Astrocyte (in vitro differentiated cells and primary cell): ENCODE measurements around the gene GAB1. TPM values are rescaled to one million over a fixed set of nuclear protein-coding genes. Genes with fewer than 3 reads are reported as not detected.

Experiments
- DNase-seq: peaks from one replicate; pipeline ENCODE4 v3.0.0-alpha.2; 2010; ENCODE audit warnings: low read depth
- FAIRE-seq: peaks from 2 replicates; lab custom pipeline; 2011; peaks lifted over from hg19 to GRCh38; lab: Jason Lieb, UNC
- H2AFZ ChIP-seq: 2 replicates; pipeline ENCODE4 v1.6.0; 2012; ENCODE audit warnings: low read depth, low read length, inconsistent platforms
- H3K27ac ChIP-seq: 2 replicates; pipeline ENCODE4 v1.5.1; 2011; ENCODE audit warnings: low read depth, low read length, inconsistent platforms
- H3K27me3 ChIP-seq: 2 replicates; pipeline ENCODE4 v1.6.0; 2011; ENCODE audit warnings: low read length, inconsistent platforms; ENCODE audit not compliant: insufficient read depth
- H3K36me3 ChIP-seq: 2 replicates; pipeline ENCODE4 v1.5.1; 2011; ENCODE audit warnings: low read length, inconsistent platforms; ENCODE audit not compliant: insufficient read depth
- H3K4me1 ChIP-seq: 2 replicates; pipeline ENCODE4 v1.5.1; 2011; ENCODE audit warnings: low read length, inconsistent platforms; ENCODE audit not compliant: insufficient read depth
- H3K4me2 ChIP-seq: 2 replicates; pipeline ENCODE4 v1.6.0; 2012; ENCODE audit warnings: low read length, inconsistent platforms
- H3K4me3 ChIP-seq: 2 replicates; pipeline ENCODE4 v1.5.1; 2011; ENCODE audit warnings: low read depth, mild to moderate bottlenecking, low read length, inconsistent platforms; ENCODE audit not compliant: insufficient read depth
- H3K79me2 ChIP-seq: 2 replicates; pipeline ENCODE4 v1.6.0; 2012; ENCODE audit warnings: mild to moderate bottlenecking, low read length, inconsistent platforms; ENCODE audit not compliant: insufficient read depth
- H3K9ac ChIP-seq: 2 replicates; pipeline ENCODE4 v1.6.0; 2012; ENCODE audit warnings: mild to moderate bottlenecking, low read length, inconsistent platforms
- H3K9me3 ChIP-seq: 2 replicates; pipeline ENCODE4 v1.5.1; 2012; ENCODE audit warnings: low read depth, mild to moderate bottlenecking, low read length, inconsistent platforms; ENCODE audit not compliant: insufficient read depth
- H4K20me1 ChIP-seq: 2 replicates; pipeline ENCODE4 v1.6.0; 2012; ENCODE audit warnings: low read length, inconsistent platforms; ENCODE audit not compliant: insufficient read depth
- H3K27ac Mint-ChIP-seq: one replicate; pipeline ENCODE4 v1.8.0; 2021; ENCODE audit warnings: mild to moderate bottlenecking, mixed read lengths; ENCODE audit not compliant: unreplicated experiment
- H3K27me3 Mint-ChIP-seq: one replicate; pipeline ENCODE4 v1.8.0; 2021; ENCODE audit warnings: low read depth, mixed read lengths; ENCODE audit not compliant: unreplicated experiment
- H3K36me3 Mint-ChIP-seq: one replicate; pipeline ENCODE4 v1.8.0; 2021; ENCODE audit warnings: low read depth, mixed read lengths; ENCODE audit not compliant: unreplicated experiment
- H3K4me1 Mint-ChIP-seq: one replicate; pipeline ENCODE4 v1.8.0; 2021; ENCODE audit warnings: low read depth, mixed read lengths; ENCODE audit not compliant: unreplicated experiment
- H3K4me3 Mint-ChIP-seq: one replicate; pipeline ENCODE4 v1.8.0; 2021; ENCODE audit warnings: mild to moderate bottlenecking, moderate library complexity, mixed read lengths; ENCODE audit not compliant: unreplicated experiment
- H3K9me3 Mint-ChIP-seq: one replicate; pipeline ENCODE4 v1.8.0; 2021; ENCODE audit warnings: mild to moderate bottlenecking, mixed read lengths; ENCODE audit not compliant: unreplicated experiment
- EZH2 ChIP-seq: IDR thresholded peaks from 2 replicates; pipeline ENCODE4 v1.6.1; 2012; ENCODE audit warnings: mild to moderate bottlenecking, low read length, inconsistent platforms; ENCODE audit not compliant: insufficient read depth
- total RNA-seq: library from RNA; stranded (reverse); gene quantifications from 2 replicates; pipeline ENCODE4 v1.2.1, GENCODE V29; 2021
- TF ChIP-seq, protein P1 (sequence below): IDR thresholded peaks from 2 replicates; pipeline ENCODE4 v1.5.1; 2011; ENCODE audit warnings: low read depth, mild to moderate bottlenecking, inconsistent platforms, low read length, moderate library complexity; ENCODE audit not compliant: insufficient read depth

GAB1 gene
- total RNA-seq, 1 donor from 2014 or later, result 12.4 TPM

DNA sequence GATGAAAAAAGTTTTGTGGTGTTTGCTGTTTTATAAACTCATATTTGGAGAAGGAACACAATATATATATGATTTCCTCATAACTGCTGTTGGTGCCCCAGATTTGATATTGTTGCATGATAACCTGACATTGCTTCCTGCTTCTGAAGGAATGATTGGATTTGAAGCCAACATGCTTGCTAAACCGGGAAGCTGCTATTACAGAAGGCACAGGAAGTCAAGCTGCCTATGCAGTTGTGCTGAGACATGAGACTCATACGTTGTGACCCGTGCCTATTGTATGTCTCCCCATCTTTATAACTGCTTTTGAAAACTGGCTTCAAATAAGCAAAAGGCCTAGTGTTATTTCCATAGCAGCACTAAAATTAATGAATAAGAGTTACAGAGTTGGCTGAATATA, 32.9 kb downstream of the GAB1 start:
- Mint-ChIP-seq H3K9me3 (no peaks in the 10 kb centered on the region), H3K27ac (no peak overlapping the region), H3K27me3 (no peaks in the 10 kb centered on the region), H3K4me3 (no peak overlapping the region), H3K4me1 (peaks cover 6% of the 10 kb centered on the region), H3K36me3 (peaks cover 2% of the 10 kb centered on the region)
- Histone ChIP-seq H3K4me1 (no peaks in the 10 kb centered on the region), H3K79me2 (peaks cover 4% of the 10 kb centered on the region), H2AFZ (no peak overlapping the region), H3K36me3 (no peaks in the 10 kb centered on the region), H3K9ac (no peak overlapping the region), H4K20me1 (peaks cover 3% of the 10 kb centered on the region), H3K9me3 (no peaks in the 10 kb centered on the region), H3K4me3 (no peak overlapping the region), H3K27me3 (no peaks in the 10 kb centered on the region), H3K4me2 (no peak overlapping the region), H3K27ac (no peak overlapping the region)
- TF ChIP-seq, protein P1, sequence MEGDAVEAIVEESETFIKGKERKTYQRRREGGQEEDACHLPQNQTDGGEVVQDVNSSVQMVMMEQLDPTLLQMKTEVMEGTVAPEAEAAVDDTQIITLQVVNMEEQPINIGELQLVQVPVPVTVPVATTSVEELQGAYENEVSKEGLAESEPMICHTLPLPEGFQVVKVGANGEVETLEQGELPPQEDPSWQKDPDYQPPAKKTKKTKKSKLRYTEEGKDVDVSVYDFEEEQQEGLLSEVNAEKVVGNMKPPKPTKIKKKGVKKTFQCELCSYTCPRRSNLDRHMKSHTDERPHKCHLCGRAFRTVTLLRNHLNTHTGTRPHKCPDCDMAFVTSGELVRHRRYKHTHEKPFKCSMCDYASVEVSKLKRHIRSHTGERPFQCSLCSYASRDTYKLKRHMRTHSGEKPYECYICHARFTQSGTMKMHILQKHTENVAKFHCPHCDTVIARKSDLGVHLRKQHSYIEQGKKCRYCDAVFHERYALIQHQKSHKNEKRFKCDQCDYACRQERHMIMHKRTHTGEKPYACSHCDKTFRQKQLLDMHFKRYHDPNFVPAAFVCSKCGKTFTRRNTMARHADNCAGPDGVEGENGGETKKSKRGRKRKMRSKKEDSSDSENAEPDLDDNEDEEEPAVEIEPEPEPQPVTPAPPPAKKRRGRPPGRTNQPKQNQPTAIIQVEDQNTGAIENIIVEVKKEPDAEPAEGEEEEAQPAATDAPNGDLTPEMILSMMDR, result no peak
- TF ChIP-seq EZH2, result no peak
- DNase-seq (no peak), FAIRE-seq (no peak)

DNA sequence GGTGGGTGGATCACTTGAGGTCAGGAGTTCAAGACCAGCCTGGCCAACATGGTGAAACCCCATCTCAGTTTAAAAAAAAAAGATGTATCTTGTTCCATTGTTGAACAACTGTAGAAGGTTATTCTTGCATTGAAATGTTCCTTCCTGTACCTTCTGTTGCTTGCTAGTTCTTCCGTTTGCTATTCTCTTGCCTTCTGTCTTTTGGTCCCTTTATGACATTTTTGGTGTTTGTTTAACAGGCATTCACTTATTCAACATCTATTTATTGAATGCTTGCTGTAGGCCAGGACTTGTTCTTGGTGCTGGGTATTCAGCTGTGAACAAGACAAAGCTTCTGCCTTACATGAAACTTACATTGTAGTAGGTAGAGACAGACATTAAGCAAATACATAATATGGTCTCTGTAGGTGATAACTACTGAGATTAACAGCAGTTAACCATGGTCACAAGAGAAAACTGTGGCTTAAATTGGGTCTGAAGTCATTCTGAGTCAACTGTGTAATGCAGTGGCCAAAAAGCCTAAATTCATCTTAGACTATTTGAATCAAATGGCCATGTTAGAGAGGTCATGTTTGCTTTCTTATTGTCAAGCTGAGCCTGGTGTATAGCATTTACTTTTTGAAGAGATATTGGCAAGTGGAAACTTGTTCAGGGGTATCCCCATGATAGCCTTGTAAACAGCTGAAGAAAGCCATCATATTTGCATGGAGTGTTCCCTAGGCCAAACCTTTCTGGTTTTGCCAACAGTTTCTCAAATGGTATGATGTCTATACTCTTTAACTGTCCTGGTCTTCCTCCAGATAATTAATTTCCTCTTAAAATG, 35.6 kb downstream of the GAB1 start:
- H3K4me2 ChIP-seq, result no peak overlapping the region
- no peak overlapping the region for H3K4me3 Mint-ChIP-seq
- no peak overlapping the region for H2AFZ ChIP-seq
- H3K27ac ChIP-seq, result no peak overlapping the region
- H3K27me3 Mint-ChIP-seq, result no peaks in the 10 kb centered on the region
- no peaks in the 10 kb centered on the region for H3K36me3 ChIP-seq
- H3K4me3 ChIP-seq, result no peak overlapping the region
- no peak for FAIRE-seq
- H3K79me2 ChIP-seq, result peaks cover 4% of the 10 kb centered on the region
- peaks cover 12% of the 10 kb centered on the region for H4K20me1 ChIP-seq
- DNase-seq, result no peak
- no peak overlapping the region for H3K9ac ChIP-seq
- H3K9me3 Mint-ChIP-seq, result no peaks in the 10 kb centered on the region
- TF ChIP-seq EZH2, result no peak
- TF ChIP-seq, protein P1, result no peak
- H3K9me3 ChIP-seq, result no peaks in the 10 kb centered on the region
- no peaks in the 10 kb centered on the region for H3K4me1 ChIP-seq
- peaks cover 2% of the 10 kb centered on the region for H3K36me3 Mint-ChIP-seq
- H3K4me1 Mint-ChIP-seq, result peaks cover 12% of the 10 kb centered on the region
- H3K27me3 ChIP-seq, result no peaks in the 10 kb centered on the region
- H3K27ac Mint-ChIP-seq, result no peak overlapping the region

DNA sequence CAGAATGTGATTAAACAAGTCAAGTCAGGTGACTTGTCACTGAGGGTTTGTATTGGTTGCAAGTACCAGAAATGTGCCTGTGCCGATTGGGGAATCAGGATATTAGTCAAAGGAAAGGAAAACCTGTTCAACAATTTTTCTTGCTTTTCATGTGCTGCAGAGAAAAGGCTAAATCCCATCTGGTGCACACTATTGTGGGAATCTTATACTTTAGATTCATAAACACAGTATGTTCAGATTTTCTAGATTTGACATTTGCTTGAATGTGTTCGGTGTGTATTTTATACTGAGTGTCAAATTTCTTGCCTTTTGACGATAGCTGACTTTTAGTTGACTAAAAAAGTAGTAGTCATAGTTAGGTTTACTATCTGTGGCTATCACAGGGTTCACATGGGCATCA, 37.6 kb downstream of the GAB1 start:
- Histone ChIP-seq H3K9me3 (no peaks in the 10 kb centered on the region), H2AFZ (no peak overlapping the region), H3K79me2 (peaks cover 7% of the 10 kb centered on the region), H3K4me1 (no peaks in the 10 kb centered on the region), H3K27ac (no peak overlapping the region), H3K9ac (no peak overlapping the region), H4K20me1 (peaks cover 12% of the 10 kb centered on the region), H3K27me3 (no peaks in the 10 kb centered on the region), H3K4me2 (no peak overlapping the region), H3K4me3 (no peak overlapping the region), H3K36me3 (no peaks in the 10 kb centered on the region)
- Mint-ChIP-seq H3K36me3 (peaks cover 2% of the 10 kb centered on the region), H3K27ac (no peak overlapping the region), H3K4me3 (no peak overlapping the region), H3K4me1 (peaks cover 22% of the 10 kb centered on the region), H3K27me3 (no peaks in the 10 kb centered on the region), H3K9me3 (no peaks in the 10 kb centered on the region)
- no peak for DNase-seq
- no peak for TF ChIP-seq EZH2
- TF ChIP-seq, protein P1, result no peak
- FAIRE-seq, result no peak
